ENCODE data around the gene BMF.
"Not testable (repeated sequence)": the region's sequence is repeated elsewhere in the genome, so short reads cannot be mapped to it uniquely, and the experiment has no call there.

BMF gene

DNA sequence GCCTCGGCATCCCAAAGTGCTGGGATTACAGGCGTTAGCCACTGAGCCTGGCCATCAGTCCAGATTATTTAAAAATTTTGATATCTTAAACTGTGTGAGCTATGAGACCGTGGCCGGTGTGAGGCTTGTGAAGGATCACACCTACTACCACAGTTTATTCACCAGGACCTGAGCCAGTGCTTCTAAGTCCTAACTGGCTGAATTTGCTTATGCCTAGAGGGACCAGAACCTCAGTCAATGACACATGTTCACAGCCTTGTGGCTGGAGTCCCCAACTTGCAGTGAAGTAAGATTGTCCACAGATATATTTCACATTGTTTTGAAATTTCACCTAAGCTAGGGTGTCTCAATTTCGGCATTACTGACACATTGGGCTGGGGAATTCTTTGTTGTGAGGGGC is 15.2 kb upstream of the BMF start:
- not testable (repeated sequence) for H2AFZ ChIP-seq (ENCODE audit: low read depth, low read length, severe bottlenecking); H3K27ac ChIP-seq (ENCODE audit: low read depth, low read length); H3K79me2 ChIP-seq (ENCODE audit: insufficient read depth, low read length); H3F3A ChIP-seq (ENCODE audit: insufficient read depth); H3K4me3 ChIP-seq (ENCODE audit: insufficient read depth, low read length, poor library complexity, severe bottlenecking); H3K4me2 ChIP-seq (ENCODE audit: low read depth, low read length, poor library complexity, severe bottlenecking); H4K20me1 ChIP-seq (ENCODE audit: low read depth, low read length); H3K9me2 ChIP-seq (replicated peaks; ENCODE audit: insufficient read depth, low read length); H3K27me3 ChIP-seq (ENCODE audit: low read length); H3K9me3 ChIP-seq (ENCODE audit: insufficient read depth, low read length); H3K36me3 ChIP-seq (ENCODE audit: low read length); H3K9ac ChIP-seq (ENCODE audit: low read length)

DNA sequence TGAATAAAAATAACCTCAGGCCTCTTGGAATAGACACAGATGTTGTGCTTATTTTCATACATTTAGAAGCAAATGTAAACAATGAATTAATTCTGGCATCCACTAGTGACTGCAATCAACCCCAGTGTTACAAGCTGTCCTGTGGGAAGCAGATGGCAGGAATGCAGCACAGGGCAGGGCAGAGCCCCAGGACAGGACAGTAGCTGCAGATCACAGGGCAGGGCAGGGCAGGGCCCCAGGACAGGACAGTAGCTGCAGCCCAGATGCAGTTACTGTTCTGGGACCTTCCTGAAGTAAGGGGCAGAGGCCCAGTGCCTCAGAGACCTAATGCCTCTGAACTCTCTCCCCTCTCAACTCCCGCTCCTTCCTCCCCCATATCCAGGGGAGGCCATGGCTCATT is 14.3 kb upstream of the BMF start:
- H3K79me2 ChIP-seq (ENCODE audit: insufficient read depth, low read length); H3K27me3 ChIP-seq (ENCODE audit: low read length); H3K9me3 ChIP-seq (ENCODE audit: insufficient read depth, low read length); H3K4me3 ChIP-seq (ENCODE audit: insufficient read depth, low read length, poor library complexity, severe bottlenecking); H3K9ac ChIP-seq (ENCODE audit: low read length); H3F3A ChIP-seq (ENCODE audit: insufficient read depth); H3K27ac ChIP-seq (ENCODE audit: low read depth, low read length); H3K4me2 ChIP-seq (ENCODE audit: low read depth, low read length, poor library complexity, severe bottlenecking); H3K36me3 ChIP-seq (ENCODE audit: low read length); H3K9me2 ChIP-seq (replicated peaks; ENCODE audit: insufficient read depth, low read length); H4K20me1 ChIP-seq (ENCODE audit: low read depth, low read length); H2AFZ ChIP-seq (ENCODE audit: low read depth, low read length, severe bottlenecking): not testable (repeated sequence)

DNA sequence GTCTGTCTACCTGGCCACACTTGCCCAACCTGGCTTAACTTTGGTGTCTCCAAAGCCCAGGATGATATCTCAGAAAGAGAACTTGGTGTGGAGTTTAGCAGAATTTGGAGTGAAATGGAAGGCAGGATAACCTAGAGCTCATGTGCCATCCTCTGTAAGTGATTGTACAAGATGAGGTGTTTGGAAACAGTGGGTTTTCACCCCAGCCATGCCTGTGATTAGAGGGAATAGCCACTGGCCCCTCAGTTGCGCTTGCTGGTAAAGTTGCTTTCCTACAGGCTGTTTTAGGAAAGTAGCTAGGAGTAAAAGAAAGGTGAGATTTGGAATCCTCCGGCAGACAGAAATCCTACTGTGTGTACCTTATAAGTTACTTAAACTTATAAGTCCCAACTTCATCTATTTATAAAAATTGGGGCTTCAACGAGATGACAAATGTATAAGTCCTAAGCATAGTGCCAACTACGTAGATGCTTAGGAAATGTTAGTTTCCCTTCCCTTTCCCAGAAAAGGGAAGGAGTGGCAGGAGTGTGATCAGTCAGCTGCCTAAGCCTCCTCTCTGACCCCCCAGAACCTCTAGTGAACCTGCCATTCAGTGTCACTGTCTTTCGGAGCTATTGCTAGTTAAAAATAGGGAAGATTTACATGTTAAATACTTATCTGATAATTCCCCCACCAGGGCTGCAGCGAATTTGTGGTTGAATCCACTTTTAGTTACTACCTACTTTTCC is 13.4 kb upstream of the BMF start:
- TF ChIP-seq, protein P1, sequence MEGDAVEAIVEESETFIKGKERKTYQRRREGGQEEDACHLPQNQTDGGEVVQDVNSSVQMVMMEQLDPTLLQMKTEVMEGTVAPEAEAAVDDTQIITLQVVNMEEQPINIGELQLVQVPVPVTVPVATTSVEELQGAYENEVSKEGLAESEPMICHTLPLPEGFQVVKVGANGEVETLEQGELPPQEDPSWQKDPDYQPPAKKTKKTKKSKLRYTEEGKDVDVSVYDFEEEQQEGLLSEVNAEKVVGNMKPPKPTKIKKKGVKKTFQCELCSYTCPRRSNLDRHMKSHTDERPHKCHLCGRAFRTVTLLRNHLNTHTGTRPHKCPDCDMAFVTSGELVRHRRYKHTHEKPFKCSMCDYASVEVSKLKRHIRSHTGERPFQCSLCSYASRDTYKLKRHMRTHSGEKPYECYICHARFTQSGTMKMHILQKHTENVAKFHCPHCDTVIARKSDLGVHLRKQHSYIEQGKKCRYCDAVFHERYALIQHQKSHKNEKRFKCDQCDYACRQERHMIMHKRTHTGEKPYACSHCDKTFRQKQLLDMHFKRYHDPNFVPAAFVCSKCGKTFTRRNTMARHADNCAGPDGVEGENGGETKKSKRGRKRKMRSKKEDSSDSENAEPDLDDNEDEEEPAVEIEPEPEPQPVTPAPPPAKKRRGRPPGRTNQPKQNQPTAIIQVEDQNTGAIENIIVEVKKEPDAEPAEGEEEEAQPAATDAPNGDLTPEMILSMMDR (IDR thresholded peaks at IDR 0.05; ENCODE audit: insufficient read depth, low read length, poor library complexity, severe bottlenecking): no peak
- no peak for TF ChIP-seq EZH2phosphoT487 (conservative IDR thresholded peaks at IDR 0.05; ENCODE audit: low read length)
- no peaks in the 10 kb centered on the region for H3K9me2 ChIP-seq (replicated peaks; ENCODE audit: insufficient read depth, low read length)
- no peaks in the 10 kb centered on the region for H3K9me3 ChIP-seq (ENCODE audit: insufficient read depth, low read length)
- no peaks in the 10 kb centered on the region for H3K27me3 ChIP-seq (ENCODE audit: low read length)
- no peaks in the 10 kb centered on the region for H4K20me1 ChIP-seq (ENCODE audit: low read depth, low read length)
- H3F3A ChIP-seq (ENCODE audit: insufficient read depth): peaks cover 7% of the 10 kb centered on the region; the same call in 1 of the 2 replicates
- H3K4me2 ChIP-seq (ENCODE audit: low read depth, low read length, poor library complexity, severe bottlenecking): no peak overlapping the region
- H3K27ac ChIP-seq (ENCODE audit: low read depth, low read length): no peak overlapping the region
- H3K4me3 ChIP-seq (ENCODE audit: insufficient read depth, low read length, poor library complexity, severe bottlenecking): no peak overlapping the region
- no peaks in the 10 kb centered on the region for H3K36me3 ChIP-seq (ENCODE audit: low read length)
- no peaks in the 10 kb centered on the region for H3K79me2 ChIP-seq (ENCODE audit: insufficient read depth, low read length)
- no peak overlapping the region for H2AFZ ChIP-seq (ENCODE audit: low read depth, low read length, severe bottlenecking)
- H3K9ac ChIP-seq (ENCODE audit: low read length): no peak overlapping the region

DNA sequence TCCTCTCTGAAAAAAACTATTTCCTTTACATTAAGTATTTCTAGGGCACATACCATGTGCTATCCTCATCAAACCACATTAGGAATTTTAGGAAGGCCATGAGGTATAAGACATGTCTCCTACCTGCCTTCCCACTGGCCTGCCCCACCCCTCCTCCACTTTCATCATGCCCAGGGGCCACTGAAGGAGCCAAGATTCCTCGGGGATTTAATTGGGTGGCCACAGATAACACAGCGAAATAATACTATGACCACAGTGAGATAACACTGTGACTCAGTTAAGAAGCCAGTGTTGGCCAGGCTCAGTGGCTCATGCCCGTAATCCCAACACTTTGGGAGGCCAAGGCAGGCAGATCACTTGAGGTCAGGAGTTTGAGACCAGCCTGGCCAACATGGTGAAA is 9.8 kb upstream of the BMF start:
- H4K20me1 ChIP-seq (ENCODE audit: low read depth, low read length): no peaks in the 10 kb centered on the region
- H3K9ac ChIP-seq (ENCODE audit: low read length): no peak overlapping the region
- TF ChIP-seq, protein P1 (IDR thresholded peaks at IDR 0.05; ENCODE audit: insufficient read depth, low read length, poor library complexity, severe bottlenecking): no peak
- TF ChIP-seq EZH2phosphoT487 (conservative IDR thresholded peaks at IDR 0.05; ENCODE audit: low read length): no peak
- H3K9me3 ChIP-seq (ENCODE audit: insufficient read depth, low read length): no peaks in the 10 kb centered on the region
- H3F3A ChIP-seq (ENCODE audit: insufficient read depth): peaks cover 11% of the 10 kb centered on the region; the same call in 1 of the 2 replicates
- H2AFZ ChIP-seq (ENCODE audit: low read depth, low read length, severe bottlenecking): no peak overlapping the region
- H3K27me3 ChIP-seq (ENCODE audit: low read length): no peaks in the 10 kb centered on the region
- no peak overlapping the region for H3K4me2 ChIP-seq (ENCODE audit: low read depth, low read length, poor library complexity, severe bottlenecking)
- H3K79me2 ChIP-seq (ENCODE audit: insufficient read depth, low read length): no peaks in the 10 kb centered on the region
- no peak overlapping the region for H3K4me3 ChIP-seq (ENCODE audit: insufficient read depth, low read length, poor library complexity, severe bottlenecking)
- H3K9me2 ChIP-seq (replicated peaks; ENCODE audit: insufficient read depth, low read length): no peaks in the 10 kb centered on the region
- no peak overlapping the region for H3K27ac ChIP-seq (ENCODE audit: low read depth, low read length)
- no peaks in the 10 kb centered on the region for H3K36me3 ChIP-seq (ENCODE audit: low read length)

All from SU-DHL-6 (cell line).